GM18517 (cell line): ENCODE data around the gene SMTN.
"Not testable (repeated sequence)": the region's sequence is repeated elsewhere in the genome, so short reads cannot be mapped to it uniquely, and the experiment has no call there.

ENCODE experiments used
- ATAC-seq: cut with Tn5 transposase; IDR thresholded peaks from one replicate; pipeline ENCODE4 v1.9.1; 2021; ENCODE audit warnings: mild to moderate bottlenecking, moderate library complexity; ENCODE audit not compliant: unreplicated experiment

SMTN gene

GRCh38 chr22:31080848-31081649 is at the start of gene SMTN:
Gene SMTN, plus strand, starts transcription at chr22:31081318. Its CDS starts 1,941 bp downstream, at chr22:31083259.
- peak; percentile 53 for ATAC-seq

- ATAC-seq: no peak
Observed at GRCh38 chr22:31036671-31037550, 44.2 kb upstream of the SMTN start.

- ATAC-seq: no peak
Observed at GRCh38 chr22:31038686-31039085, 42.4 kb upstream of the SMTN start.

GRCh38 chr22:31039393-31039792 is 41.7 kb upstream of the SMTN start:
- no peak for ATAC-seq

GRCh38 chr22:31040542-31041398 is 40.3 kb upstream of the SMTN start:
- no peak for ATAC-seq

GRCh38 chr22:31044262-31044861 is 36.8 kb upstream of the SMTN start:
- ATAC-seq: no peak

- no peak for ATAC-seq
Observed at GRCh38 chr22:31045900-31046538, 35.1 kb upstream of the SMTN start.

- no peak for ATAC-seq
Observed at GRCh38 chr22:31046539-31047226, 34.4 kb upstream of the SMTN start.

GRCh38 chr22:31048570-31048969 is 32.5 kb upstream of the SMTN start:
- ATAC-seq: no peak

GRCh38 chr22:31049815-31050420 is 31.2 kb upstream of the SMTN start:
- no peak for ATAC-seq

- no peak for ATAC-seq
Observed at GRCh38 chr22:31055117-31055634, 25.9 kb upstream of the SMTN start.

GRCh38 chr22:31055635-31056159 is 25.4 kb upstream of the SMTN start:
- ATAC-seq: no peak

- ATAC-seq: no peak
Observed at GRCh38 chr22:31056986-31057599, 24.0 kb upstream of the SMTN start.

GRCh38 chr22:31059663-31060062 is 21.5 kb upstream of the SMTN start:
- not testable (repeated sequence) for ATAC-seq

- ATAC-seq: no peak
Observed at GRCh38 chr22:31062566-31063230, 18.4 kb upstream of the SMTN start.

- no peak for ATAC-seq
Observed at GRCh38 chr22:31064369-31064768, 16.7 kb upstream of the SMTN start.

- ATAC-seq: no peak
Observed at GRCh38 chr22:31068970-31069369, 12.1 kb upstream of the SMTN start.
